Adrenal gland (tissue), 12 donors: ENCODE measurements around the gene CALD1. TPM values are rescaled to one million over a fixed set of nuclear protein-coding genes. Genes with fewer than 3 reads are reported as not detected.
A peak's percentile ranks its signal among the peaks of the same experiment; 100 is the strongest.

Experiments
- DNase-seq, 7 donors: peaks; one replicate each; pipeline ENCODE4 v3.0.0-alpha.2; 2019 to 2020
- H3K27ac ChIP-seq, 5 donors: fragments of 200-600 bp; sonication (generic) in 4 of 5; 1 replicate in 3 of 5; 2 replicates in 2 of 5; pipeline versions ENCODE4 v1.5.1 to v1.8.0; 2016 to 2020; ENCODE audit warnings: mild to moderate bottlenecking in 1 of 5
- H3K27me3 ChIP-seq: fragments of 200-600 bp; 2 replicates; pipeline ENCODE4 v1.8.0; 2021
- H3K36me3 ChIP-seq, 2 donors: fragments of 200-600 bp; replicated peaks in 1 of 2; 1 replicate in 1 of 2; 2 replicates in 1 of 2; pipeline versions ENCODE4 v1.5.1 to v1.8.0; 2018 to 2022
- H3K4me1 ChIP-seq, 2 donors: fragments of 200-600 bp; replicated peaks in 1 of 2; 1 replicate in 1 of 2; 2 replicates in 1 of 2; pipeline versions ENCODE4 v1.5.1 to v1.8.0; 2018 to 2021
- H3K4me3 ChIP-seq, 4 donors: fragments of 200-600 bp; sonication (generic) in 3 of 4; one replicate each; pipeline ENCODE4 v1.5.1; 2016 to 2018
- H3K9me3 ChIP-seq, 3 donors: fragments of 200-600 bp; sonication (generic) in 1 of 3; replicated peaks in 1 of 3; 1 replicate in 2 of 3; 2 replicates in 1 of 3; pipeline versions ENCODE4 v1.5.1 to v1.8.0; 2016 to 2021
- POLR2A ChIP-seq, 2 donors: fragments of 450-650 bp; IDR thresholded peaks; one replicate each; pipeline ENCODE4 v1.6.1; 2017; ENCODE audit warnings: antibody characterized with exemption in 2 of 2, mild to moderate bottlenecking in 2 of 2, moderate library complexity in 1 of 2
- WGBS, 4 donors: extraction: QIAGEN DNeasy Blood & Tissue Kit in 2 of 4; methylation state at CpG; one replicate each; pipeline versions ENCODE4 v1.1.5 to v1.1.7; 2013 to 2017; 5-methylcytosine and 5-hydroxymethylcytosine counted together
- intact Hi-C, 2 donors: fragments of 100-400 bp; cut with DNase I; formaldehyde crosslinking; loops; one replicate each; pipeline versions ENCODE4 v1.14.1 to v1.15.0; 2022 to 2023
- polyA plus RNA-seq, 3 donors: library from polyadenylated mRNA; stranded (reverse); fragments of 200-250 nt in 2 of 3; fragments of 350-450 nt in 1 of 3; fragmentation: Illumina TruSeq in 1 of 3; extraction: RNeasy Lipid Tissue Mini Kit (QIAGEN cat#74804) in 1 of 3; gene quantifications; one replicate each; pipeline ENCODE4 v1.2.3, GENCODE V29; 2013 to 2014
- total RNA-seq, 9 donors: library from RNA; depleted of rRNA in 4 of 9; stranded (reverse); fragments of >200 nt in 4 of 9; fragments of 120-200 nt in 1 of 9; fragmentation: NEBNext Ultra II Directional in 1 of 9; extraction: Animal tissue kit (Norgen Biotek cat#: 25700) in 1 of 9; gene quantifications; one replicate each; pipeline versions ENCODE4 v1.1.0 to v1.2.4, GENCODE V29; 2013 to 2023
- TF ChIP-seq, protein P1 (sequence below), 6 experiments: fragments of 450-650 bp in 4 of 6; fragments of 200-600 bp in 2 of 6; sonication (generic) in 1 of 6; IDR thresholded peaks; 1 replicate in 5 of 6; 2 replicates in 1 of 6; pipeline versions ENCODE4 v1.5.1 to v1.8.0; 2016 to 2021; ENCODE audit warnings: antibody characterized with exemption in 6 of 6, mild to moderate bottlenecking in 2 of 6, moderate library complexity in 1 of 6
- donor health status: healthy with polysubstance abuse.
- donor health status: Bipolar disorder and iron deficiency.
- donor health status: DM: yes; HTN: yes; CAD: no.
- donor health status: DM: no; HTN: no; CAD: no.
- donor health status: DM: no; HTN: no; CAD: no.
- donor health status: DM: yes; HTN: yes; CAD: no.

The CALD1 gene
- total and polyA plus RNA-seq, 12 donors: 67.5 to 258 (median 199) TPM

DNA sequence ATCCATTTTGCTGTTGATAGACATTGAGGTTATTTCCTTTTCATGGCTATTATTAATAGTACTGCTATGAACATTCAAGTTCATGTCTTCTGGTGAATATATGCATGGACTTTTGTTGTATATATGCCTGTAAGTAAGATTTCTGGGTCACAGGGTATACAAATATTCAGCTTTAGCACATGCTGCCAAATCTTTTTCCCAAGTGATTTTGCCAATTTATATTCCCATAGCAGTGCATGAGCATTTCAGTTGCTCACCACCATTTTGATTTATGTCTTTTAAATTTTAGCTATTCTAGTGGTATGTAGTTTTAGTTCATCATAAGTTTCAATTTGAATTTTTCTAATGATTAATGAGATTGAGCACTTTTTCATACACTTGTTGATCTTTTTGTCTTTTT is 59.9 kb downstream of the CALD1 start:
- TF ChIP-seq POLR2A (IDR thresholded peaks at IDR 0.05): no peak
- TF ChIP-seq, protein P1, sequence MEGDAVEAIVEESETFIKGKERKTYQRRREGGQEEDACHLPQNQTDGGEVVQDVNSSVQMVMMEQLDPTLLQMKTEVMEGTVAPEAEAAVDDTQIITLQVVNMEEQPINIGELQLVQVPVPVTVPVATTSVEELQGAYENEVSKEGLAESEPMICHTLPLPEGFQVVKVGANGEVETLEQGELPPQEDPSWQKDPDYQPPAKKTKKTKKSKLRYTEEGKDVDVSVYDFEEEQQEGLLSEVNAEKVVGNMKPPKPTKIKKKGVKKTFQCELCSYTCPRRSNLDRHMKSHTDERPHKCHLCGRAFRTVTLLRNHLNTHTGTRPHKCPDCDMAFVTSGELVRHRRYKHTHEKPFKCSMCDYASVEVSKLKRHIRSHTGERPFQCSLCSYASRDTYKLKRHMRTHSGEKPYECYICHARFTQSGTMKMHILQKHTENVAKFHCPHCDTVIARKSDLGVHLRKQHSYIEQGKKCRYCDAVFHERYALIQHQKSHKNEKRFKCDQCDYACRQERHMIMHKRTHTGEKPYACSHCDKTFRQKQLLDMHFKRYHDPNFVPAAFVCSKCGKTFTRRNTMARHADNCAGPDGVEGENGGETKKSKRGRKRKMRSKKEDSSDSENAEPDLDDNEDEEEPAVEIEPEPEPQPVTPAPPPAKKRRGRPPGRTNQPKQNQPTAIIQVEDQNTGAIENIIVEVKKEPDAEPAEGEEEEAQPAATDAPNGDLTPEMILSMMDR (IDR thresholded peaks at IDR 0.05): no peak
- Histone ChIP-seq H3K9me3 (no peaks in the 10 kb centered on the region), H3K27me3 (no peaks in the 10 kb centered on the region), H3K4me3 (no peak overlapping the region), H3K36me3 (no peaks in the 10 kb centered on the region), H3K27ac (no peak overlapping the region), H3K4me1 (no peaks in the 10 kb centered on the region)
- no peak for DNase-seq
- intact Hi-C loops: no loop called here

DNA sequence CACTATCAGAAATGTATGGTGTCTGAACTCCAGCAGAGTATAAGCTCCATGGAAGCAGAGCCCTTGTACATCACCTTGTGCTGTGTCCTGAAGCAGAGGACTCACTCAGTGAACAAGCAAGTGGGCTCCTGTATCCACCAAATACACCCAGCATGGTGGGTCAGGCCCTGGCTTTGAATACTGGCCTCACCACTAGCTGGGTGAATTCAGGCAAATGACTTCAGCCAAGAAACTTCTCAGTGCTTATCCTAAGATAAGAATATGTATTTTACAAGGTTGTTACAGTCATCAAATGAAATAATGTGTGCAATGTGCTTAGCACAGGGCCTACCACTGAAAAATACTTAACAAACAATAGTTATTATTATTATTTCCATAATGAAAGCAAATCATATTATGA is 62.6 kb downstream of the CALD1 start:
- intact Hi-C loops: no loop called here
- no peak for DNase-seq

DNA sequence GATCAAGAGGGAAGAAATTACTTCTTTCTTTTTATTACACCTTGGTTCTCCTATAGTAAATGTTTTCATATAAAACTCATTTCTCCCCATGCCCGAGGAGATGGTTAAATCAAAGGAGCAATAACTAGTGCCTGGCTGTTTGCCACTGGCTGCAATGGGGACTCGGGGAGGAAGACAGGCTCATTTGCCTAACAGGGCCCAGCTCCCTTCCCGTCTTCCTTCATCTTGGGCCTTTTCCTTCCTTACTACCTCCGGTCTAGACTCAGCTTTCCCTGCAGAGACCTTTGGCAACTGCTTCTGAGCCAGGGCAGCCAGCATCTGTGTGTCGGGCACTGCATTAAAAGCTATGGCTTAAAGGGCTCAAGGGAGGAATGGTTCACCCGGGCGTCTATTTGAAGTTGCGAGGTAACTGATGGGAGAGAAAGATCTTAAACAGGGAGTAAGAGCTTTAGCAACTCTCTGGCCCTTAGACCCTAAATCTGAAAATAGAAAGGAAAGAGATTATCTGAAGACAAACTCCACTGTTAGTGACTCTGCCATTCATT is 63.5 kb downstream of the CALD1 start:
- no peak for DNase-seq
- TF ChIP-seq POLR2A (IDR thresholded peaks at IDR 0.05): no peak
- TF ChIP-seq, protein P1 (IDR thresholded peaks at IDR 0.05): no peak
- intact Hi-C loops: no loop called here
- H3K9me3 ChIP-seq: no peaks in the 10 kb centered on the region
- H3K27ac ChIP-seq: no peak overlapping the region
- H3K4me3 ChIP-seq: no peak overlapping the region
- no peaks in the 10 kb centered on the region for H3K4me1 ChIP-seq
- no peaks in the 10 kb centered on the region for H3K36me3 ChIP-seq
- H3K27me3 ChIP-seq: no peaks in the 10 kb centered on the region
- 59 to 71% (median 68%) methylated on average over 8 of the region's 8 CpGs for WGBS, 4 donors

More for the DNA sequence above, 62.6 kb downstream of the CALD1 start:
- no peaks in the 10 kb centered on the region for H3K36me3 ChIP-seq
- H3K9me3 ChIP-seq: no peaks in the 10 kb centered on the region
- peak overlapping the region in 1 of 5 donors; percentile 20 for H3K27ac ChIP-seq
- H3K27me3 ChIP-seq: no peaks in the 10 kb centered on the region
- H3K4me3 ChIP-seq: no peak overlapping the region
- no peaks in the 10 kb centered on the region for H3K4me1 ChIP-seq
- TF ChIP-seq, protein P1 (IDR thresholded peaks at IDR 0.05): no peak
- no peak for TF ChIP-seq POLR2A (IDR thresholded peaks at IDR 0.05)

DNA sequence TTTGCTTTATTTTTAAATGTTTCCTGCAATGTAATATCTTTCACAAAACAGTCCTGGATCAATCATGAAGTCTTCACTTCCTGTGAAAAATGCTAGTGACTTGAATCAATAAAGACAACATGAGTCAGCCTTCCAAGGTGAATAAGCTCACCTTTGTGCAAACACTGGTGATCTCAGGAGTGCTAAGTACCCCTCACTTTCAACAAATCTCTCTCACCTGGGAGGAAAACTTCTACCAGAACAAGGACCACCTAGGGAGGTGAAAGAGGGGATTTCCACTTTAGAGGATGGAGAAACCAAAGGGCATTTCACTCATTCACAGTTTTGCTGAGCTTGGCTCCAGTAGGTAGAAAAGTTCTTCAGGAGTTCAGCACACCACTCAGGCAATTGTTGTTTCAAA is 64.8 kb downstream of the CALD1 start:
- Histone ChIP-seq H3K27ac (no peak overlapping the region), H3K4me1 (no peaks in the 10 kb centered on the region), H3K27me3 (no peaks in the 10 kb centered on the region), H3K4me3 (no peak overlapping the region), H3K36me3 (no peaks in the 10 kb centered on the region), H3K9me3 (no peaks in the 10 kb centered on the region)
- DNase-seq: no peak
- intact Hi-C loops: no loop called here
- TF ChIP-seq, protein P1 (IDR thresholded peaks at IDR 0.05): no peak
- TF ChIP-seq POLR2A (IDR thresholded peaks at IDR 0.05): no peak
